ENCODE results near the gene PCDH1.

GRCh38 chr5:141883892-141884318 is 5.7 kb upstream of the PCDH1 start:
- TF ChIP-seq CTCF (IDR thresholded peaks at IDR 0.05) = no peak
- no peak for TF ChIP-seq POLR2AphosphoS5 (IDR thresholded peaks at IDR 0.05)
